ENCODE results near the gene SPECC1L. TPM values are rescaled to one million over a fixed set of nuclear protein-coding genes. Genes with fewer than 3 reads are reported as not detected.

Gene SPECC1L
- total RNA-seq, 2 donors from 2014 or later, result 61.9 to 69.1 TPM

DNA sequence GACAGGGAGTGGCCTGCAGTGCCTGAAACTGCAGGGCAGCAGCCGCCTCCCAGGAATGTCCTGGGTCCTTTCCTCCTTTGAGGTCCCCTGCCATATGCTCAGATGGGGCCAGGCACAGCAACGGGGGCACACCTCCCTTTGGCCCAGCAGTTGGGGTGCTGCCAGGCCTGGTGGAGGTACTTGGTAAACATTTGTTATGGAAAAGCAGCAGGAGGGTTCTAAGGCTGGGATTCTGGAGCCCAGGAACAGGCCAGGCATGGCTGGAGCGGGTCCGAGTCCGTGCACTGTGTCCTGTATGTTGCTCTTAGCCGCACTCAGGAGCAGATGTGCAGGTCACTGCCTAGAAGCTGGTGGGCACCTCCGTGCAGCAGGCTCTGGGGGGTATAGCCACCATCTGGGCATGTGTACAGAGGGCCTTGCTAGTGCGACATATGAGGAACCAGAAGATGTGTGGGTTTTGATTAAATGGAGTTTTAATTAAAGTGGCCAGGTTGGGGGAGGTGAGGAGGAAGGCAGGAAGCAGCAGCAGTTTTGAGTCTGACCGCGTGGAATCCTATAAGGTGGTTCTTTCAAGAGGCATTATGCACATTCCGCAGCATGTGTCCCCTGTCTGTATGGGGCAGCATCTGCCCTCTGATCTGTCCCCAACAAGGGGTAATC, 158.2 kb downstream of the SPECC1L start:
- Histone ChIP-seq H3K9me3 (ENCODE audit: control insufficient read depth, low read length) (no peaks in the 10 kb centered on the region), H3K27me3 (ENCODE audit: control insufficient read depth, insufficient read depth, low read length, poor library complexity, severe bottlenecking) (peaks cover 27% of the 10 kb centered on the region), H3K4me1 (ENCODE audit: control insufficient read depth, insufficient read depth, low read length) (no peaks in the 10 kb centered on the region), H3K27ac (ENCODE audit: low read depth, low read length) (no peak overlapping the region), H3K4me3 (ENCODE audit: low read length) (no peak overlapping the region), H3K36me3 (ENCODE audit: control insufficient read depth, insufficient read depth, low read length) (no peaks in the 10 kb centered on the region), H3K9ac (ENCODE audit: extremely low read depth, low read length, poor library complexity, severe bottlenecking) (no peak overlapping the region)
- Mint-ChIP-seq H3K27ac (no peak overlapping the region), H3K27me3 (ENCODE audit: insufficient read depth) (peaks cover 25% of the 10 kb centered on the region), H3K4me3 (no peak overlapping the region), H3K36me3 (ENCODE audit: low read depth) (no peaks in the 10 kb centered on the region), H3K4me1 (no peaks in the 10 kb centered on the region), H3K9me3 (no peaks in the 10 kb centered on the region)
- TF ChIP-seq, protein P1, sequence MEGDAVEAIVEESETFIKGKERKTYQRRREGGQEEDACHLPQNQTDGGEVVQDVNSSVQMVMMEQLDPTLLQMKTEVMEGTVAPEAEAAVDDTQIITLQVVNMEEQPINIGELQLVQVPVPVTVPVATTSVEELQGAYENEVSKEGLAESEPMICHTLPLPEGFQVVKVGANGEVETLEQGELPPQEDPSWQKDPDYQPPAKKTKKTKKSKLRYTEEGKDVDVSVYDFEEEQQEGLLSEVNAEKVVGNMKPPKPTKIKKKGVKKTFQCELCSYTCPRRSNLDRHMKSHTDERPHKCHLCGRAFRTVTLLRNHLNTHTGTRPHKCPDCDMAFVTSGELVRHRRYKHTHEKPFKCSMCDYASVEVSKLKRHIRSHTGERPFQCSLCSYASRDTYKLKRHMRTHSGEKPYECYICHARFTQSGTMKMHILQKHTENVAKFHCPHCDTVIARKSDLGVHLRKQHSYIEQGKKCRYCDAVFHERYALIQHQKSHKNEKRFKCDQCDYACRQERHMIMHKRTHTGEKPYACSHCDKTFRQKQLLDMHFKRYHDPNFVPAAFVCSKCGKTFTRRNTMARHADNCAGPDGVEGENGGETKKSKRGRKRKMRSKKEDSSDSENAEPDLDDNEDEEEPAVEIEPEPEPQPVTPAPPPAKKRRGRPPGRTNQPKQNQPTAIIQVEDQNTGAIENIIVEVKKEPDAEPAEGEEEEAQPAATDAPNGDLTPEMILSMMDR (conservative IDR thresholded peaks at IDR 0.05), result no peak
- WGBS, 2 experiments (ENCODE audit: insufficient coverage in 1 of 2, insufficient read length in 1 of 2), result 85 to 86% methylated on average over 7 to 11 of the region's 11 CpGs
- DNase-seq, result no peak

DNA sequence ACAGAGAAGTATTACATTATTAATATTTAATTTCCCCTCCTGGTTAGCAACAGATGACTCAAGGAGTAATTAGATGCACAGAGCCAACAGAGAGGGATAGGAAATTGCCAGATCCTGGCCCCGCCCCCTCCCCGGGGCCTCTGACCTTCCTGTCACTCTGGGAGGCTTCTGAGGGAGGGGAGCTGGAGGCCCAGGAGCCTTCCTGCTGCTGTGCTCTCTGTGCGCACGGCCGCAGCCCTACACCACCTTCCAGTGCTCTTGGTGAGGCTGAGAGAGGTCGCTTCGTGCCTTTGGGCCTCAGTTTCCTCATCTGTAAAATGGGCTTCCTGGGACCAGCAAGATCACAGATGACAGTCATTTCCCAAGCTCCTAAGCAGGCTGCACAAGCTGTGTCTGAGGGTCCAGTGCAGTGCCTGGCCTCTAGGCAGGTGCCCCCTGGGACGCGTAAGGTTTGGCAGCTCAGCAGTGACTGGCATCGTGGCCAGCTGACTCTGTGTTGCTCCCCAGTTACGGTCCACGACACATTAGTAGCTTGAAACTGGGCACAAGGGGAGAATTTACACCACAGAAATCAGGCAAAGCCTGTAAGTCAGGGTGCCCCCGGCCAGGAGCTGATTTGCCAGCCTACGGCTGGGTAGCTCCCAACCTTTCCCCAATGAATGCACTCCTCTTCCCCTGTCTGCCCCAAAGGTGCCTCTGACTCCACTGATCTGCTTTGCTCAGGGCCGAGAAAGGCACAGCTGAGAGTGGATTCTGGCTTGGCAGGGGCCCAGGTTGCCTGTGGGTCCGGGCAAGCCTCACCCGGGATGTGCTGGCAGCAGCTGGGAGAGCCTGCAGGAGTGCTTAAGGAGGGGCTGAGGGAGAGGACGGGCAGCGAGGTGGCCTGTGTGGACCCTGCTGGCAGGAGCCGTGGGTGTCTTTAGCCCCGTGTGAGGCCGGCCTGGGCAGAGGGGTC, 159.1 kb downstream of the SPECC1L start:
- Histone ChIP-seq H3K4me3 (ENCODE audit: low read length) (no peak overlapping the region), H3K27ac (ENCODE audit: low read depth, low read length) (no peak overlapping the region), H3K9me3 (ENCODE audit: control insufficient read depth, low read length) (no peaks in the 10 kb centered on the region), H3K36me3 (ENCODE audit: control insufficient read depth, insufficient read depth, low read length) (no peaks in the 10 kb centered on the region), H3K4me1 (ENCODE audit: control insufficient read depth, insufficient read depth, low read length) (no peaks in the 10 kb centered on the region), H3K27me3 (ENCODE audit: control insufficient read depth, insufficient read depth, low read length, poor library complexity, severe bottlenecking) (peaks cover 20% of the 10 kb centered on the region), H3K9ac (ENCODE audit: extremely low read depth, low read length, poor library complexity, severe bottlenecking) (no peak overlapping the region)
- Mint-ChIP-seq H3K4me3 (no peak overlapping the region), H3K36me3 (ENCODE audit: low read depth) (no peaks in the 10 kb centered on the region), H3K27me3 (ENCODE audit: insufficient read depth) (peaks cover 20% of the 10 kb centered on the region), H3K27ac (no peak overlapping the region), H3K9me3 (no peaks in the 10 kb centered on the region), H3K4me1 (no peaks in the 10 kb centered on the region)
- 85 to 94% methylated on average over 17 to 22 of the region's 22 CpGs for WGBS, 2 experiments (ENCODE audit: insufficient coverage in 1 of 2, insufficient read length in 1 of 2)
- no peak for DNase-seq
- TF ChIP-seq, protein P1 (conservative IDR thresholded peaks at IDR 0.05), result no peak

DNA sequence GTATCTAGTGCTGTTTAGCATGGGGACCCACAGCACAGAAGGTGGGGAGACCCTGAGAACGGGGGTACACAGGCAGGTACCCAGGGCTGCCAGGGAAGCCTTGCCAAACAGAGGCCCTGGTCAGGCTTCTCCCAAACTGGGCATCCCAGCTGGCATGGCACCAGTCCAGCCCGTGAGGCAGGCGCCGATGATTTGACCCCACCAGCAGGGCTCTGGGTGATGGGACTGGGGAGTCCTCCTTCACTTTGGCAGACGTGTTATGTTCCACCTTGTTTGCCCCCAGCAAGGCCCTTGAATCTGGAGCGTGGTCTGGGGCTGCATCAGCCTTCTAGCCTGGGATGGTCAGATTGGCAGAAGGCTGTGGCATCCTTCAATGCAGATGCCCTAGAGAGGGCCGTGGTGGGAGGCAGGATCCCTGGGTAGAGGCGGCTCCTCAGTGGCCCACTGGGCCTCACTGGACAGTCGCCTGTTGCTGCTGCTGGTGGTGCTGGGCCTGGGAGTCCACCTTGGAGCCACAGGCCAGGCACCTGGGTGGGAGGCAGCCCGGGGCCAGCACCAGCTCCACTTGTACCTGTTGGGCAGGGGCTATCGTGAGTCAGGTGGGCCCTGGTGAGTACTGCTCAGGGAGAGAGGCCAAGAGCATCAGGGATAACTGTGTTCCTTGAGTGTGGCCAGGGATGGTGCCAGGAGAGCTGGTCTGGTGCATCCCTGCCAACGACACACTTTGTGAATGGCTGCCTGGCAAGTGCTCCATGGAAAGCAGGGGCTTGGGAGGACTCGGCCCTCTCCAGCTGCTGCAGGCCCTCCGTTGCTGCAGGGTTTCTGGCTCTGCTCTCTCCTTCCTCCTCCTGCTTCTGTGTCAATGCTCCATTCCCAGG, 160.0 kb downstream of the SPECC1L start:
- no peak overlapping the region for H3K9ac ChIP-seq (ENCODE audit: extremely low read depth, low read length, poor library complexity, severe bottlenecking)
- 91 to 92% methylated on average over 14 of the region's 14 CpGs for WGBS, 2 experiments (ENCODE audit: insufficient coverage in 1 of 2, insufficient read length in 1 of 2)
- peaks cover 12% of the 10 kb centered on the region for H3K27me3 Mint-ChIP-seq (ENCODE audit: insufficient read depth)

More for the DNA sequence above, 160.0 kb downstream of the SPECC1L start:
- H3K4me1 ChIP-seq (ENCODE audit: control insufficient read depth, insufficient read depth, low read length), result no peaks in the 10 kb centered on the region
- Mint-ChIP-seq H3K36me3 (ENCODE audit: low read depth) (no peaks in the 10 kb centered on the region), H3K4me3 (no peak overlapping the region), H3K4me1 (no peaks in the 10 kb centered on the region), H3K9me3 (no peaks in the 10 kb centered on the region), H3K27ac (no peak overlapping the region)
- no peaks in the 10 kb centered on the region for H3K9me3 ChIP-seq (ENCODE audit: control insufficient read depth, low read length)
- TF ChIP-seq, protein P1 (conservative IDR thresholded peaks at IDR 0.05), result no peak
- no peak overlapping the region for H3K27ac ChIP-seq (ENCODE audit: low read depth, low read length)
- peaks cover 10% of the 10 kb centered on the region for H3K27me3 ChIP-seq (ENCODE audit: control insufficient read depth, insufficient read depth, low read length, poor library complexity, severe bottlenecking)
- DNase-seq, result no peak
- no peaks in the 10 kb centered on the region for H3K36me3 ChIP-seq (ENCODE audit: control insufficient read depth, insufficient read depth, low read length)
- no peak overlapping the region for H3K4me3 ChIP-seq (ENCODE audit: low read length)
